ENCODE results near the gene CTAG1B. TPM values are rescaled to one million over a fixed set of nuclear protein-coding genes. Genes with fewer than 3 reads are reported as not detected.
"Not testable (repeated sequence)": the region's sequence is repeated elsewhere in the genome, so short reads cannot be mapped to it uniquely, and the experiment has no call there.

The CTAG1B gene
- total RNA-seq, 1 experiment from 2014 or later = not detected

DNA sequence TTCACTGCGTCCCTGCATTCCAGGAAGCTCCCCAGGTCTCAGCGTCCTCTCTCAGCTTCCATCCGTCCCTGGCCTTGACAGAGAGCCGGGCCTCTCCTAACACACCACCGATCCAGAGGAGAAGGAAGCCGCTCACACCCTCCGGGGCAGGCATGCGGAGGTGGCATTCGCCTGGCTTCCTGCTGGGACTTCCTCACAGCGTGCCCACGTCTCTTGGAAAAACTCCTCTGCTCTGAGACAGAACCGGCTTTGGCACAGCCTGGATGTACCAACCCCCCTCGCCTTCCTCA lies 31.1 kb upstream of the CTAG1B start:
- ChIA-PET CTCF (no interaction called here), POLR2A (no interaction called here)
- TF ChIP-seq, protein P1, sequence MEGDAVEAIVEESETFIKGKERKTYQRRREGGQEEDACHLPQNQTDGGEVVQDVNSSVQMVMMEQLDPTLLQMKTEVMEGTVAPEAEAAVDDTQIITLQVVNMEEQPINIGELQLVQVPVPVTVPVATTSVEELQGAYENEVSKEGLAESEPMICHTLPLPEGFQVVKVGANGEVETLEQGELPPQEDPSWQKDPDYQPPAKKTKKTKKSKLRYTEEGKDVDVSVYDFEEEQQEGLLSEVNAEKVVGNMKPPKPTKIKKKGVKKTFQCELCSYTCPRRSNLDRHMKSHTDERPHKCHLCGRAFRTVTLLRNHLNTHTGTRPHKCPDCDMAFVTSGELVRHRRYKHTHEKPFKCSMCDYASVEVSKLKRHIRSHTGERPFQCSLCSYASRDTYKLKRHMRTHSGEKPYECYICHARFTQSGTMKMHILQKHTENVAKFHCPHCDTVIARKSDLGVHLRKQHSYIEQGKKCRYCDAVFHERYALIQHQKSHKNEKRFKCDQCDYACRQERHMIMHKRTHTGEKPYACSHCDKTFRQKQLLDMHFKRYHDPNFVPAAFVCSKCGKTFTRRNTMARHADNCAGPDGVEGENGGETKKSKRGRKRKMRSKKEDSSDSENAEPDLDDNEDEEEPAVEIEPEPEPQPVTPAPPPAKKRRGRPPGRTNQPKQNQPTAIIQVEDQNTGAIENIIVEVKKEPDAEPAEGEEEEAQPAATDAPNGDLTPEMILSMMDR (IDR thresholded peaks at IDR 0.05; ENCODE audit: unreplicated experiment) = no peak
- H3K27ac Mint-ChIP-seq (ENCODE audit: low read depth, unreplicated experiment) = no peak overlapping the region
- DNase-seq (ENCODE audit: unreplicated experiment) = no peak
- no peaks in the 10 kb centered on the region for H3K9me3 Mint-ChIP-seq (ENCODE audit: unreplicated experiment)
- H3K36me3 Mint-ChIP-seq (ENCODE audit: insufficient read depth, unreplicated experiment) = no peaks in the 10 kb centered on the region
- no peaks in the 10 kb centered on the region for H3K4me1 Mint-ChIP-seq (ENCODE audit: insufficient read depth, unreplicated experiment)
- intact Hi-C loops (cut with micrococcal nuclease) = no loop called here
- no peak overlapping the region for H3K4me3 Mint-ChIP-seq (ENCODE audit: unreplicated experiment)
- BruUV-seq (replicated peaks) = no TSS peak
- peaks cover 18% of the 10 kb centered on the region for H3K27me3 Mint-ChIP-seq (ENCODE audit: insufficient read depth, unreplicated experiment)

DNA sequence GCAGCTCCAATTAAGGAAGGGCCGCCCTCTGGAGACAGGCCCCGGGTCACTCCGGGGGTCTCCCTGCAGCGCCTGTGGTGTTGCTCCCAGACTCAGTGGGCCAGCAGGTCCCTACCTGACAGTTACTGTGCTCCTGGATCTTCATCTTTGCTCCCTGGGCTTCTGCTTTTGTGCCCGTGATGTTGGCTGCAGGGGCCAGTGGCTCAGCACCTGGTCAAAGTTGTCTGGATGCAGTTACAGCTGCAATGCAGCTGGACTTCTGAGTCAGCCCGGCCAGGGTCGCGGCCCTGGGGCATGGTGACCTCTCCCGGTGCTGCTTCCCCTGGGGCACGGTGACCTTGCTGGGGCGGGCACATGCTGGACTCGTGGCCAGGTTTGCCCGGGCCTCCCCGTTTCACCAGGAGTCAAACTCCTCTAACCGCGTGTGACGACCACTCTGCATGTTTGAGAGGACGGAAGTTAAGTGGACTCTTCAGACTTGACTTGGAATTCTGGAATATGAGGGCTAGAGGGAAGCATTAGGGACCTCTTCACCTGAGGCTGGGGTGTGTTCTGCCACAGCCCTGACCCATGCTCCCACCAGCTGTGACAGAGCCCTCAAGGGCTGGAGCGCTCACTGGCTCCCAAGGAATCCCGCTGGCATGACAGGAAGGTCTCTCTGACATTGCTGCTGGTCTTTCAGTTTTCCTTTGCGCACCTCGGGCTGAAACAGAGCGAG lies 30.6 kb upstream of the CTAG1B start:
- H3K36me3 Mint-ChIP-seq (ENCODE audit: insufficient read depth, unreplicated experiment) = no peaks in the 10 kb centered on the region
- no TSS peak for BruUV-seq (replicated peaks)
- ChIA-PET CTCF (no interaction called here), POLR2A (no interaction called here)
- no peaks in the 10 kb centered on the region for H3K4me1 Mint-ChIP-seq (ENCODE audit: insufficient read depth, unreplicated experiment)
- H3K27me3 Mint-ChIP-seq (ENCODE audit: insufficient read depth, unreplicated experiment) = peaks cover 18% of the 10 kb centered on the region
- intact Hi-C loops (cut with micrococcal nuclease) = no loop called here
- no peak overlapping the region for H3K4me3 Mint-ChIP-seq (ENCODE audit: unreplicated experiment)
- TF ChIP-seq, protein P1 (IDR thresholded peaks at IDR 0.05; ENCODE audit: unreplicated experiment) = no peak
- H3K9me3 Mint-ChIP-seq (ENCODE audit: unreplicated experiment) = no peaks in the 10 kb centered on the region
- DNase-seq (ENCODE audit: unreplicated experiment) = no peak
- H3K27ac Mint-ChIP-seq (ENCODE audit: low read depth, unreplicated experiment) = no peak overlapping the region

DNA sequence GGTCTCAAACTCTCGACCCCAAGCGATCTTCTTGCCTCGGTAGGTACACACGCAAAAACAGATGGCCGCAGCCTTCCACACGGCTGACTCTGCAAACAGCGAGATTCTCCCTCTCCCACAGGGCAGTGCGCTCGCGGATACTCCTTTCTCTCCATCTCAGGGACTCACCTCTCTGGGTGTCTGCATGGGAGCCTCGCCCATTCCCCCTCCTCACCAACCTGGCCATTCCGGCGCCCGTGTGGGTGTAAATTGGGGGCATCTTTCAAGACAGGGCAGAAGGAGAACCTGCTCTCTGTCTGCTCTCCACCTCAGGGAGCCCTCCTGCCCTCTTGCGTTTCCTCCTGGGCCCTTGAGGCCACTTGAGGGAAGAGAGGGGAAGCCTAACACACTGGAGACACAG lies 29.8 kb upstream of the CTAG1B start:
- Mint-ChIP-seq H3K4me1 (ENCODE audit: insufficient read depth, unreplicated experiment) (no peaks in the 10 kb centered on the region), H3K27ac (ENCODE audit: low read depth, unreplicated experiment) (no peak overlapping the region), H3K27me3 (ENCODE audit: insufficient read depth, unreplicated experiment) (peaks cover 18% of the 10 kb centered on the region), H3K4me3 (ENCODE audit: unreplicated experiment) (no peak overlapping the region), H3K36me3 (ENCODE audit: insufficient read depth, unreplicated experiment) (no peaks in the 10 kb centered on the region), H3K9me3 (ENCODE audit: unreplicated experiment) (no peaks in the 10 kb centered on the region)
- ChIA-PET POLR2A (no interaction called here), CTCF (no interaction called here)
- TF ChIP-seq, protein P1 (IDR thresholded peaks at IDR 0.05; ENCODE audit: unreplicated experiment) = no peak
- intact Hi-C loops (cut with micrococcal nuclease) = no loop called here
- DNase-seq (ENCODE audit: unreplicated experiment) = no peak
- no TSS peak for BruUV-seq (replicated peaks)

DNA sequence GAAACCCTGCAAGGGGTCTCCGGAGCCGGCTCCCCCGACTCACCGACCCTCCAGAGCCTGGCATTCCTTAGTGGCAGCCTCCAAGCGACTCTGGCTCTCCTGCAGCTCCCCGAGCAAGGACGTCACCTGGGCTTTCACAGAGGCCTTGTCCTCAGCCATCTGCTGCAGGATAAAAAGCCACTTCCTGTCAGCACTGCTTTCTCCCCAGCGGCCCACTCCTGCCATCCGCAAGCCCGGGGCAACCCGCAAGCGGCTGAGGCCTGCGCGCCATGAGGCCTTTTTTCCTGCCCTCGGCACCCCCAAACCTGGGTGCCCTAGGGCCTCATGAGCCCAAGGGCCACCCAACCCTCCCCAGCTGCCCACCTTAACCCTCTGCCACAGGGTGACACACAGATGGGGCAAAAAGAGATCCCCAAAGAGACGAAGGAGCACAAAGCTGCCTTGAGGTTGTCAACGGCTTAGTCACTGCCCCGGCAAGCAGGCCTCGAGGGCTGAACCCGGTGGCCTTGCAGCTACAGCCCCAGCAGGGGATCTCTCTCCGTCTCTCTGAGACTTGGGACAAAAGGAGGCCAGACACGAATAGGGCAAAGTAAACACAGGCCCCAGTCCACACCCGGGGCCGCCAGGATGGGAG lies 26.8 kb upstream of the CTAG1B start:
- POLR2A ChIA-PET; H3K4me1 Mint-ChIP-seq (ENCODE audit: insufficient read depth, unreplicated experiment); H3K4me3 Mint-ChIP-seq (ENCODE audit: unreplicated experiment); BruUV-seq (replicated peaks); H3K27ac Mint-ChIP-seq (ENCODE audit: low read depth, unreplicated experiment); H3K9me3 Mint-ChIP-seq (ENCODE audit: unreplicated experiment); DNase-seq (ENCODE audit: unreplicated experiment); intact Hi-C loops (cut with micrococcal nuclease); CTCF ChIA-PET; H3K36me3 Mint-ChIP-seq (ENCODE audit: insufficient read depth, unreplicated experiment): not testable (repeated sequence)
- peaks cover 18% of the 10 kb centered on the region for H3K27me3 Mint-ChIP-seq (ENCODE audit: insufficient read depth, unreplicated experiment)

DNA sequence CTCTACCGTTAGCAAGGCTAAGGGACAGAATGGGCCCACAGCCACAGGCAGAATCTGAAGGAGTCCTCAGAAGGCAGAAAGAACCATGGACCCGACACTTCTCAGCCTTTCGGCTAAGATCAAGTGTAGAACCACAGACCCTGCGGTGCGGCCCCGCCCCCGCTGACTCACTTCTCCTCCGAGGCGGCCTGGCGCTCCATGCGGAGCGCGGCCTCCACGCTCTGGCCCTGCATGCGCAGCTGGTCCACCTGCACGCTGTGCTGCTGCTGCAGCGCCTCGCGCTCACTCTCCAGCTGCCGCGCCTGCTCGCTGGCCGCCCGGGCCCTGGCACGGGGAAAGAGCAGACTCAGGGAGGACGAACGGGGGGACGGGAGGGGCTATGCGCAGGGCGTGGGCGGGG lies 24.6 kb upstream of the CTAG1B start:
- BruUV-seq (replicated peaks); POLR2A ChIA-PET; intact Hi-C loops (cut with micrococcal nuclease): not testable (repeated sequence)

DNA sequence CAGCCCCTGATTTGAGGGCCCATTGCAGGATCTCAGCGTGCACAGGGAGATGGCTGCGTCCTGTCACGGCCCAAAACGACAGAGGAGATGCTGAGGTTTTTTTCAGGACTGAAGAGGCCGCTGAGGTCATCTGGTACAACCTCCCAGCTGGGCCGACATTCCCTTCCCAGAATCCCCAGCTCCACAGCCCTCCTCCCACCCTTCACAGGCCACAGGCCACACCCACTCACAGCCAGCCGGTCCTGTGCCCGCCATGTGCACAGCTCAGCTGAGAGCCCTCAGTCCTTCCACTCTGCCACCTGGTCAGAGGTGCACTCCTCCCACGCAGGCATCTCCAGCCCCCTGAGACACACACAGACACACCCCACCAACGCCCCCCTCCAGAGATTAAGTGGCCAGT lies 22.7 kb upstream of the CTAG1B start:
- H3K27me3 Mint-ChIP-seq (ENCODE audit: insufficient read depth, unreplicated experiment); H3K27ac Mint-ChIP-seq (ENCODE audit: low read depth, unreplicated experiment); POLR2A ChIA-PET; intact Hi-C loops (cut with micrococcal nuclease); BruUV-seq (replicated peaks); H3K9me3 Mint-ChIP-seq (ENCODE audit: unreplicated experiment); CTCF ChIA-PET; H3K4me3 Mint-ChIP-seq (ENCODE audit: unreplicated experiment); H3K4me1 Mint-ChIP-seq (ENCODE audit: insufficient read depth, unreplicated experiment); H3K36me3 Mint-ChIP-seq (ENCODE audit: insufficient read depth, unreplicated experiment); DNase-seq (ENCODE audit: unreplicated experiment): not testable (repeated sequence)

More for the DNA sequence above, 24.6 kb upstream of the CTAG1B start:
- H3K4me1 Mint-ChIP-seq (ENCODE audit: insufficient read depth, unreplicated experiment); DNase-seq (ENCODE audit: unreplicated experiment); CTCF ChIA-PET; H3K27me3 Mint-ChIP-seq (ENCODE audit: insufficient read depth, unreplicated experiment); H3K9me3 Mint-ChIP-seq (ENCODE audit: unreplicated experiment); H3K36me3 Mint-ChIP-seq (ENCODE audit: insufficient read depth, unreplicated experiment); H3K4me3 Mint-ChIP-seq (ENCODE audit: unreplicated experiment); H3K27ac Mint-ChIP-seq (ENCODE audit: low read depth, unreplicated experiment): not testable (repeated sequence)

DNA sequence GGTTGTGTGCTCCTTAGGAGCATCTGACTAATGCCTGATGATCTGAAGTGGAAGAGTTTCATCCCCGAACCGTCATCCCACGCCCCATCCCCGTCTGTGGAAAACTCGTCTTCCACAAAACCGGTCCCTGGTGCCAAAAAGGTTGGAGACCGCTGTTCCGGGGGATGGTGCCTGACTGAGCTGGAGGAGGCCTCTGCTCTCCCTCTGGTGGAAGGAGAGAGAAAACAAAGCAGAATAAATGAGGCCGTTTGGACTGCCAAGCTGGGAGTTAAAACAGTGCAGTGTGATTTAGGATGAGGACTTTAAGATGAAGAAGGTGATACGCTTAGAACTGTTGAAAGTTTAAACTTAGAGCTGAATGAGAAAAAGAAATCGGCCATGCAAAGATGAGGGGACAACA lies 14.6 kb upstream of the CTAG1B start:
- H3K27ac Mint-ChIP-seq (ENCODE audit: low read depth, unreplicated experiment); H3K27me3 Mint-ChIP-seq (ENCODE audit: insufficient read depth, unreplicated experiment); H3K36me3 Mint-ChIP-seq (ENCODE audit: insufficient read depth, unreplicated experiment); intact Hi-C loops (cut with micrococcal nuclease); H3K9me3 Mint-ChIP-seq (ENCODE audit: unreplicated experiment); POLR2A ChIA-PET; BruUV-seq (replicated peaks); H3K4me3 Mint-ChIP-seq (ENCODE audit: unreplicated experiment); CTCF ChIA-PET; H3K4me1 Mint-ChIP-seq (ENCODE audit: insufficient read depth, unreplicated experiment); DNase-seq (ENCODE audit: unreplicated experiment): not testable (repeated sequence)
